HG03521 (cell line): ENCODE measurements around the gene MESP1.

Source experiments
- ATAC-seq: cut with Tn5 transposase; IDR thresholded peaks from one replicate; pipeline ENCODE4 v1.9.1; 2021; ENCODE audit warnings: mild to moderate bottlenecking, moderate library complexity; ENCODE audit not compliant: unreplicated experiment

Gene MESP1

GRCh38 chr15:89732451-89733172 is 18.4 kb downstream of the MESP1 start:
- no peak for ATAC-seq

GRCh38 chr15:89731275-89731674 is 19.8 kb downstream of the MESP1 start:
- ATAC-seq, result no peak

- ATAC-seq, result no peak
Observed at GRCh38 chr15:89728254-89728653, 22.8 kb downstream of the MESP1 start.

- ATAC-seq, result no peak
Observed at GRCh38 chr15:89725064-89725463, 26.0 kb downstream of the MESP1 start.

- no peak for ATAC-seq
Observed at GRCh38 chr15:89724621-89725020, 26.4 kb downstream of the MESP1 start.

- ATAC-seq, result no peak
Observed at GRCh38 chr15:89723031-89723430, 28.0 kb downstream of the MESP1 start.

GRCh38 chr15:89714775-89715174 is 36.3 kb downstream of the MESP1 start:
- no peak for ATAC-seq

GRCh38 chr15:89707577-89707976 is 43.5 kb downstream of the MESP1 start:
- ATAC-seq, result no peak

GRCh38 chr15:89704411-89704810 is 46.6 kb downstream of the MESP1 start:
- ATAC-seq, result no peak
